HCT116 (cell line): Measurements from ENCODE around the gene MEF2D. TPM values are rescaled to one million over a fixed set of nuclear protein-coding genes. Genes with fewer than 3 reads are reported as not detected.

Experiments
- ATAC-seq: fragments of 200-7000 bp; cut with Tn5 transposase; 2 replicates; pipeline ENCODE4 v1.9.1; 2020; ENCODE audit warnings: mild to moderate bottlenecking, moderate library complexity
- BruUV-seq: library from RNA; stranded (reverse); fragments of 400-500 nt; replicated peaks from 2 replicates; lab custom pipeline; 2021; lab: Mats Ljungman, UMichigan
- CTCF ChIA-PET: fragments of 300-600 bp; sonication (Branson Sonifier 250); formaldehyde crosslinking; loops from one replicate; lab custom pipeline; 2021; ENCODE audit warnings: antibody characterized with exemption; lab: Charles Lee
- POLR2A ChIA-PET: fragments of 300-600, 350-600 bp; sonication (Branson Sonifier 250); formaldehyde crosslinking; loops from one replicate; lab custom pipeline; 2021; ENCODE audit warnings: antibody characterized with exemption; lab: Charles Lee
- RAD21 ChIA-PET, 2 experiments: fragments of 300-600 bp; sonication (Branson Sonifier 250); formaldehyde crosslinking; loops; one replicate each; lab custom pipeline; 2023; ENCODE audit warnings: low total read pairs in 2 of 2; ENCODE audit not compliant: uncharacterized antibody in 2 of 2, unreplicated experiment in 2 of 2, low non-redundant PET in 1 of 2; lab: Charles Lee
- DNase-seq: peaks from one replicate; pipeline ENCODE4 v3.0.0-alpha.2; 2010; ENCODE audit warnings: low read depth, low spot score
- H2AFZ ChIP-seq: fragments of 200-600 bp; shearing (Covaris generic), sonication (generic); 2 replicates; pipeline ENCODE4 v1.6.1; 2017; ENCODE audit warnings: low read depth, mixed run types, mixed read lengths, antibody characterized with exemption, low read length; ENCODE audit not compliant: poor library complexity, severe bottlenecking
- H3K27ac ChIP-seq: 2 replicates; pipeline ENCODE4 v1.5.1; 2012; ENCODE audit warnings: low read depth, low read length
- H3K27me3 ChIP-seq: fragments of 200-600 bp; sonication (generic); 2 replicates; pipeline ENCODE4 v1.6.1; 2016; ENCODE audit warnings: mixed run types, low read length, mixed read lengths; ENCODE audit not compliant: insufficient read depth
- H3K36me3 ChIP-seq, 2 experiments: fragments of 200-500 bp in 1 of 2; fragments of 200-600 bp in 1 of 2; sonication (Bioruptor generic) in 1 of 2; sonication (generic) in 1 of 2; 2 replicates each; pipeline versions ENCODE4 v1.5.1 to v1.6.1; 2014 to 2016; ENCODE audit warnings: low read length in 2 of 2, inconsistent platforms in 1 of 2, mixed read lengths in 1 of 2, mixed run types in 1 of 2; ENCODE audit not compliant: insufficient read depth in 2 of 2, control insufficient read depth in 1 of 2
- H3K4me1 ChIP-seq, 2 experiments: fragments of 200-600 bp in 1 of 2; sonication (generic) in 1 of 2; 2 replicates each; pipeline versions ENCODE4 v1.5.1 to v1.6.1; 2012 to 2017; ENCODE audit warnings: low read length in 2 of 2, inconsistent platforms in 1 of 2, mild to moderate bottlenecking in 1 of 2, mixed read lengths in 1 of 2, mixed run types in 1 of 2, moderate library complexity in 1 of 2; ENCODE audit not compliant: insufficient read depth in 2 of 2, control insufficient read depth in 1 of 2
- H3K4me2 ChIP-seq: fragments of 200-600 bp; sonication (generic); 2 replicates; pipeline ENCODE4 v1.6.1; 2017; ENCODE audit warnings: mixed run types, low read length, mixed read lengths
- H3K4me3 ChIP-seq, 2 experiments: fragments of 200-600 bp in 1 of 2; sonication (generic) in 1 of 2; replicated peaks in 1 of 2; 2 replicates each; pipeline ENCODE4 v1.5.1; 2011 to 2016; ENCODE audit warnings: low read length in 2 of 2, control low read depth in 1 of 2, low read depth in 1 of 2, mild to moderate bottlenecking in 1 of 2, mixed read lengths in 1 of 2, mixed run types in 1 of 2
- H3K79me2 ChIP-seq: fragments of 200-600 bp; sonication (generic); 2 replicates; pipeline ENCODE4 v1.6.1; 2017; ENCODE audit warnings: mild to moderate bottlenecking, mixed run types, low read length, moderate library complexity, mixed read lengths; ENCODE audit not compliant: insufficient read depth
- H3K9ac ChIP-seq: fragments of 200-600 bp; sonication (generic); 2 replicates; pipeline ENCODE4 v1.6.1; 2016; ENCODE audit warnings: low read length, mixed read lengths
- H3K9me2 ChIP-seq: fragments of 200-600 bp; sonication (generic), shearing (Covaris generic); 2 replicates; pipeline ENCODE4 v1.6.1; 2017; ENCODE audit warnings: mixed run types, mild to moderate bottlenecking, moderate library complexity; ENCODE audit not compliant: insufficient read depth
- H3K9me3 ChIP-seq, 2 experiments: fragments of 200-500 bp in 1 of 2; fragments of 200-600 bp in 1 of 2; sonication (Bioruptor generic) in 1 of 2; sonication (generic) in 1 of 2; 2 replicates each; pipeline ENCODE4 v1.6.1; 2014 to 2017; ENCODE audit warnings: low read length in 2 of 2, mixed read lengths in 2 of 2, inconsistent platforms in 1 of 2, low read depth in 1 of 2, mild to moderate bottlenecking in 1 of 2, mixed run types in 1 of 2, moderate library complexity in 1 of 2; ENCODE audit not compliant: control insufficient read depth in 1 of 2, insufficient read depth in 1 of 2
- H4K20me1 ChIP-seq: fragments of 200-600 bp; sonication (generic), shearing (Covaris generic); 2 replicates; pipeline ENCODE4 v1.6.1; 2017; ENCODE audit warnings: mixed run types, mild to moderate bottlenecking, moderate library complexity; ENCODE audit not compliant: insufficient read depth
- CBX3 ChIP-seq: IDR thresholded peaks from 2 replicates; pipeline ENCODE4 v1.6.1; 2012; ENCODE audit warnings: low read depth
- CEBPB ChIP-seq: IDR thresholded peaks from 2 replicates; pipeline ENCODE4 v1.6.1; 2012; ENCODE audit warnings: low read depth
- CTCF ChIP-seq, 3 experiments: fragments of 200-600 bp in 1 of 3; sonication (generic) in 1 of 3; IDR thresholded peaks in 2 of 3; conservative IDR thresholded peaks in 1 of 3; 2 replicates each; pipeline ENCODE4 v1.5.1; 2012 to 2017; ENCODE audit warnings: low read depth in 2 of 3, low read length in 2 of 3, antibody characterized with exemption in 1 of 3, borderline replicate concordance in 1 of 3, control low read depth in 1 of 3, mild to moderate bottlenecking in 1 of 3, mixed read lengths in 1 of 3, mixed run types in 1 of 3, moderate library complexity in 1 of 3; ENCODE audit not compliant: insufficient read depth in 1 of 3
- EGR1 ChIP-seq: IDR thresholded peaks from 2 replicates; pipeline ENCODE4 v1.6.1; 2012; ENCODE audit warnings: low read depth
- ELF1 ChIP-seq: IDR thresholded peaks from 2 replicates; pipeline ENCODE4 v1.6.1; 2012; ENCODE audit warnings: low read depth, borderline replicate concordance
- EZH2 ChIP-seq: fragments of 200-600 bp; sonication (generic); IDR thresholded peaks from 2 replicates; pipeline ENCODE4 v1.6.1; 2017; ENCODE audit warnings: antibody characterized with exemption, mixed run types
- POLR2AphosphoS5 ChIP-seq: IDR thresholded peaks from 2 replicates; pipeline ENCODE4 v1.6.1; 2011; ENCODE audit warnings: mild to moderate bottlenecking, low read depth, low read length, moderate library complexity
- RAD21 ChIP-seq: IDR thresholded peaks from 2 replicates; pipeline ENCODE4 v1.6.1; 2012; ENCODE audit warnings: low read depth, mild to moderate bottlenecking
- REST ChIP-seq: IDR thresholded peaks from 2 replicates; pipeline ENCODE4 v1.6.1; 2012; ENCODE audit warnings: low read depth
- SIN3A ChIP-seq: IDR thresholded peaks from 2 replicates; pipeline ENCODE4 v1.6.1; 2012; ENCODE audit warnings: low read depth
- SP1 ChIP-seq: IDR thresholded peaks from 2 replicates; pipeline ENCODE4 v1.6.1; 2012; ENCODE audit warnings: low read depth
- TCF7L2 ChIP-seq: IDR thresholded peaks from 2 replicates; pipeline ENCODE4 v1.7.0; 2011; ENCODE audit warnings: borderline replicate concordance, inconsistent platforms; ENCODE audit not compliant: insufficient read depth, insufficient read length; ENCODE audit errors: extremely low read depth
- YY1 ChIP-seq: IDR thresholded peaks from 2 replicates; pipeline ENCODE4 v1.6.1; 2011; ENCODE audit warnings: low read length, low read depth, moderate library complexity, mild to moderate bottlenecking; ENCODE audit not compliant: insufficient replicate concordance; ENCODE audit errors: extremely low read depth
- ZFX ChIP-seq: fragments of 450-650 bp; IDR thresholded peaks from 2 replicates; pipeline ENCODE4 v1.6.1; 2017
- intact Hi-C: fragments of 100-400 bp; cut with micrococcal nuclease; formaldehyde crosslinking; loops from 2 replicates; pipeline ENCODE4 v1.10.0; 2022
- total RNA-seq: library from RNA; stranded (reverse); gene quantifications from one replicate; pipeline ENCODE4 v1.2.1, GENCODE V29; 2021; ENCODE audit not compliant: unreplicated experiment

The MEF2D gene
- total RNA-seq, 1 experiment from 2014 or later, result 44.2 TPM

GRCh38 chr1:156532374-156532773 lies 31.8 kb upstream of the MEF2D start:
- ATAC-seq, result no peak
- Histone ChIP-seq H2AFZ (no peak overlapping the region), H3K4me1 (no peaks in the 10 kb centered on the region; a peak in 1 of 4 replicates), H3K36me3 (peaks cover 24 to 47% of the 10 kb centered on the region in 2 experiments; a peak in 3 of 4 replicates), H3K4me3 (no peak overlapping the region), H3K9me2 (no peaks in the 10 kb centered on the region), H3K9me3 (no peaks in the 10 kb centered on the region), H3K27me3 (no peaks in the 10 kb centered on the region), H3K9ac (no peak overlapping the region), H4K20me1 (no peaks in the 10 kb centered on the region)
- CTCF ChIA-PET, result no interaction called here
- DNase-seq, result no peak
- intact Hi-C loops, result no loop called here
- TF ChIP-seq TCF7L2 (no peak), CBX3 (no peak), RAD21 (no peak), POLR2AphosphoS5 (no peak)
- TF ChIP-seq, all 23 proteins: peak for 0
- BruUV-seq, result no TSS peak
- H3K4me2 ChIP-seq, result no peak overlapping the region
- POLR2A ChIA-PET, result no interaction called here
- H3K79me2 ChIP-seq, result no peaks in the 10 kb centered on the region
- H3K27ac ChIP-seq, result no peak overlapping the region
- RAD21 ChIA-PET, result no interaction called here

GRCh38 chr1:156530006-156530405 lies 29.4 kb upstream of the MEF2D start:
- no peak overlapping the region for H3K4me3 ChIP-seq
- TF ChIP-seq CBX3 (no peak), REST (no peak), RAD21 (no peak), ZFX (no peak), EGR1 (no peak), CEBPB (no peak), TCF7L2 (no peak), SIN3A (no peak), EZH2 (no peak), CTCF (IDR thresholded peaks at IDR 0.05 in 2 of 3, conservative IDR thresholded peaks at IDR 0.05 in 1 of 3; ENCODE audit: borderline replicate concordance in 1 of 3, insufficient read depth in 1 of 3, low read depth in 2 of 3, low read length in 2 of 3) (no peak), ELF1 (no peak), YY1 (no peak), SP1 (no peak), POLR2AphosphoS5 (no peak)

More at GRCh38 chr1:156530006-156530405, 29.4 kb upstream of the MEF2D start:
- no peak overlapping the region for H3K9ac ChIP-seq
- DNase-seq, result no peak
- no peaks in the 10 kb centered on the region for H3K9me3 ChIP-seq
- H3K4me1 ChIP-seq, result no peaks in the 10 kb centered on the region; a peak in 1 of 4 replicates
- no peaks in the 10 kb centered on the region for H4K20me1 ChIP-seq
- H3K27ac ChIP-seq, result no peak overlapping the region
- ATAC-seq, result no peak
- ChIA-PET POLR2A (no interaction called here), RAD21 (no interaction called here), CTCF (no interaction called here)
- BruUV-seq, result no TSS peak
- H3K4me2 ChIP-seq, result no peak overlapping the region
- H2AFZ ChIP-seq, result no peak overlapping the region
- no peaks in the 10 kb centered on the region for H3K9me2 ChIP-seq
- no peaks in the 10 kb centered on the region for H3K27me3 ChIP-seq
- H3K79me2 ChIP-seq, result no peaks in the 10 kb centered on the region
- peaks cover 24 to 51% of the 10 kb centered on the region in 2 experiments; a peak in 3 of 4 replicates for H3K36me3 ChIP-seq
- intact Hi-C loops, result no loop called here
